ENCODE results near the gene SSBP3.
A peak's percentile ranks its signal among the peaks of the same experiment; 100 is the strongest.

Gene SSBP3

GRCh38 chr1:54409156-54410142 is 3.3 kb upstream of the SSBP3 start:
- TF ChIP-seq, protein P1, sequence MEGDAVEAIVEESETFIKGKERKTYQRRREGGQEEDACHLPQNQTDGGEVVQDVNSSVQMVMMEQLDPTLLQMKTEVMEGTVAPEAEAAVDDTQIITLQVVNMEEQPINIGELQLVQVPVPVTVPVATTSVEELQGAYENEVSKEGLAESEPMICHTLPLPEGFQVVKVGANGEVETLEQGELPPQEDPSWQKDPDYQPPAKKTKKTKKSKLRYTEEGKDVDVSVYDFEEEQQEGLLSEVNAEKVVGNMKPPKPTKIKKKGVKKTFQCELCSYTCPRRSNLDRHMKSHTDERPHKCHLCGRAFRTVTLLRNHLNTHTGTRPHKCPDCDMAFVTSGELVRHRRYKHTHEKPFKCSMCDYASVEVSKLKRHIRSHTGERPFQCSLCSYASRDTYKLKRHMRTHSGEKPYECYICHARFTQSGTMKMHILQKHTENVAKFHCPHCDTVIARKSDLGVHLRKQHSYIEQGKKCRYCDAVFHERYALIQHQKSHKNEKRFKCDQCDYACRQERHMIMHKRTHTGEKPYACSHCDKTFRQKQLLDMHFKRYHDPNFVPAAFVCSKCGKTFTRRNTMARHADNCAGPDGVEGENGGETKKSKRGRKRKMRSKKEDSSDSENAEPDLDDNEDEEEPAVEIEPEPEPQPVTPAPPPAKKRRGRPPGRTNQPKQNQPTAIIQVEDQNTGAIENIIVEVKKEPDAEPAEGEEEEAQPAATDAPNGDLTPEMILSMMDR (IDR thresholded peaks at IDR 0.05; ENCODE audit: control insufficient read depth, extremely low read depth, insufficient read depth), result no peak
- DNase-seq (ENCODE audit: low read depth), result no peak
- H3K4me3 ChIP-seq (ENCODE audit: low read depth, low read length), result no peak overlapping the region

- TF ChIP-seq, protein P1 (IDR thresholded peaks at IDR 0.05; ENCODE audit: control insufficient read depth, extremely low read depth, insufficient read depth), result no peak
- H3K4me3 ChIP-seq (ENCODE audit: low read depth, low read length), result no peak overlapping the region
- no peak for DNase-seq (ENCODE audit: low read depth)
These were observed 2.2 kb upstream of the SSBP3 start for GRCh38 chr1:54408147-54409066.

- DNase-seq (ENCODE audit: low read depth), result peak; percentile 95
- peak overlapping the region; percentile 67 for H3K4me3 ChIP-seq (ENCODE audit: low read depth, low read length)
- TF ChIP-seq, protein P1 (IDR thresholded peaks at IDR 0.05; ENCODE audit: control insufficient read depth, extremely low read depth, insufficient read depth), result no peak
These were observed 1.4 kb upstream of the SSBP3 start for GRCh38 chr1:54407404-54408146.

DNA sequence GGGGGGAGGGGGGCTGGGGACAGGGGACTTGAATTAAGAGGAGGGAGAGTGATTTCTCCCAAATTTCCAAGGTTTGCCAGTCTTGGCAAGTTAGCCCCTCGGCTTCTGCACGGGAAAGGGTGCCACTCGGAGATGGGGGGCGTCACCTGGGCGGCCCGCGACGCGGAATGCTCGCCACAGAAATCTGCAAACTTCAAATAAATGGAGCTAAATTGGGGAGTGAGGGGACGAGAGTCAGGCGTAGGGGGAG is 885 bp upstream of the SSBP3 start:
- DNase-seq (ENCODE audit: low read depth), result no peak
- TF ChIP-seq, protein P1 (IDR thresholded peaks at IDR 0.05; ENCODE audit: control insufficient read depth, extremely low read depth, insufficient read depth), result no peak
- H3K4me3 ChIP-seq (ENCODE audit: low read depth, low read length), result peak overlapping the region; percentile 67

DNA sequence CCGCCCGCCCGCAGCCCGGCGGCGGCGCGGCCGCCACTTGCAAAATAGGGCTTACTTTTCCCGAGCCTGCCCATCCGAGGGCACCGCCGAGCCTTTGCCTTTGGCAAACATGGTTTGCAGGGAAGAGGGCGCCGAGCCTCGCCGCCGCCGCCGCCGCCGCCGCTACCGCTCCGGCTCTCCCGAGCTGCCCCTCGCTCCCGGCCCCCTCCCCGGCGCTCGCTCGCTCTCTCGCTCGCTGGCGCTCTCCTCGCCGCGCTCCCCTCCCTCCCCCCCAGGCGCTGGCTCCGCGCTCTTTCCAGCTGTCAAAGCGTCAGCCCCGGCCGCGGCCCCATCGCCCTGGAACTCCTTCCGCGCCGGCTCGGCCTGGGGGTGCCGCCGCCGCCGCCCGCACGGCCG is 298 bp downstream of the SSBP3 start:
- TF ChIP-seq, protein P1 (IDR thresholded peaks at IDR 0.05; ENCODE audit: control insufficient read depth, extremely low read depth, insufficient read depth), result no peak
- DNase-seq (ENCODE audit: low read depth), result no peak
- peak overlapping the region; percentile 66 for H3K4me3 ChIP-seq (ENCODE audit: low read depth, low read length)
